Stomach (tissue), 9 donors: ENCODE results near the gene CNTNAP4. TPM values are rescaled to one million over a fixed set of nuclear protein-coding genes. Genes with fewer than 3 reads are reported as not detected.

Experiments used
- DNase-seq, 2 donors: peaks; one replicate each; pipeline versions ENCODE4 v3.0.0 to v3.0.0-alpha.2; 2013 to 2019
- H3K27ac ChIP-seq, 5 donors: fragments of 200-600 bp in 4 of 5; sonication (generic) in 4 of 5; one replicate each; pipeline ENCODE4 v1.5.1; 2013 to 2019; ENCODE audit warnings: mild to moderate bottlenecking in 1 of 5, moderate library complexity in 1 of 5
- H3K27me3 ChIP-seq, 3 donors: fragments of 200-600 bp; sonication (generic); one replicate each; pipeline ENCODE4 v1.5.1; 2017 to 2019; ENCODE audit warnings: mixed run types in 1 of 3
- H3K36me3 ChIP-seq, 4 donors: fragments of 200-600 bp; sonication (generic); 1 replicate in 3 of 4; 2 replicates in 1 of 4; pipeline ENCODE4 v1.5.1; 2016 to 2019
- H3K4me1 ChIP-seq, 4 donors: fragments of 200-600 bp; sonication (generic); one replicate each; pipeline ENCODE4 v1.5.1; 2016 to 2019
- H3K4me3 ChIP-seq, 4 donors: fragments of 200-600 bp; sonication (generic) in 3 of 4; one replicate each; pipeline ENCODE4 v1.5.1; 2016 to 2019; ENCODE audit warnings: mild to moderate bottlenecking in 1 of 4
- H3K9me3 ChIP-seq, 4 donors: fragments of 200-600 bp; sonication (generic); one replicate each; pipeline ENCODE4 v1.5.1; 2016 to 2019
- CTCF ChIP-seq, 7 experiments: fragments of 450-650 bp in 4 of 7; fragments of 200-600 bp in 3 of 7; sonication (generic) in 3 of 7; IDR thresholded peaks; one replicate each; pipeline ENCODE4 v1.5.1; 2016 to 2019; ENCODE audit warnings: antibody characterized with exemption in 7 of 7, control low read depth in 2 of 7, mild to moderate bottlenecking in 1 of 7
- EP300 ChIP-seq: sonication (generic); formaldehyde crosslinking; IDR thresholded peaks from one replicate; pipeline ENCODE4 v1.6.1; 2017; ENCODE audit warnings: antibody characterized with exemption
- POLR2A ChIP-seq, 4 donors: fragments of 450-650 bp; IDR thresholded peaks; one replicate each; pipeline ENCODE4 v1.6.1; 2016; ENCODE audit warnings: antibody characterized with exemption in 4 of 4, control low read depth in 2 of 4, mild to moderate bottlenecking in 1 of 4, moderate library complexity in 1 of 4
- POLR2AphosphoS5 ChIP-seq, 3 donors: sonication (generic); formaldehyde crosslinking; IDR thresholded peaks; one replicate each; pipeline ENCODE4 v1.6.1; 2016; ENCODE audit warnings: antibody characterized with exemption in 3 of 3
- WGBS, 5 donors: extraction: QIAGEN DNeasy Blood & Tissue Kit in 3 of 5; methylation state at CpG; one replicate each; pipeline versions ENCODE4 v1.1.5 to v1.1.7; 2013 to 2018; 5-methylcytosine and 5-hydroxymethylcytosine counted together
- intact Hi-C: fragments of 100-400 bp; cut with DNase I; formaldehyde crosslinking; loops from one replicate; pipeline ENCODE4 v1.15.1; 2023; ENCODE audit warnings: low total_unique reads
- polyA plus RNA-seq, 3 donors: library from polyadenylated mRNA; stranded (reverse); fragments of 200-250 nt; gene quantifications; one replicate each; pipeline ENCODE4 v1.2.3, GENCODE V29; 2013
- total RNA-seq, 5 donors: library from RNA; depleted of rRNA; stranded (reverse); fragments of >200 nt; gene quantifications; one replicate each; pipeline versions ENCODE4 v1.1.0 to v1.2.3, GENCODE V29; 2014 to 2016
- donor health status: healthy with polysubstance abuse.
- donor health status: Bipolar disorder and iron deficiency.
- donor health status: healthy.

The CNTNAP4 gene
- total and polyA plus RNA-seq, 8 donors, result 1.3 TPM; not detected in 7

GRCh38 chr16:76335180-76335974 is 58.2 kb downstream of the CNTNAP4 start:
- Histone ChIP-seq H3K4me3 (no peak overlapping the region), H3K9me3 (peaks cover 0 to 12% (median 8%) of the 10 kb centered on the region in 4 donors), H3K27ac (no peak overlapping the region), H3K36me3 (no peaks in the 10 kb centered on the region), H3K27me3 (no peaks in the 10 kb centered on the region), H3K4me1 (no peaks in the 10 kb centered on the region)
- no peak for DNase-seq
- 66 to 82% (median 70%) methylated on average over 3 of the region's 3 CpGs for WGBS, 5 donors
- intact Hi-C loops, result no loop called here
- no peak for TF ChIP-seq POLR2A (IDR thresholded peaks at IDR 0.05)
- TF ChIP-seq EP300, result no peak
- no peak for TF ChIP-seq POLR2AphosphoS5 (IDR thresholded peaks at IDR 0.05)
- no peak for TF ChIP-seq CTCF (IDR thresholded peaks at IDR 0.05)

GRCh38 chr16:76336112-76336511 is 58.9 kb downstream of the CNTNAP4 start:
- H3K4me3 ChIP-seq, result no peak overlapping the region
- H3K27ac ChIP-seq, result no peak overlapping the region
- no peaks in the 10 kb centered on the region for H3K4me1 ChIP-seq
- H3K9me3 ChIP-seq, result peaks cover 0 to 12% (median 8%) of the 10 kb centered on the region in 4 donors
- WGBS, 5 donors, result 52 to 76% (median 67%) methylated on average over 1 of the region's 1 CpG
- H3K27me3 ChIP-seq, result no peaks in the 10 kb centered on the region
- TF ChIP-seq CTCF (IDR thresholded peaks at IDR 0.05) (no peak), POLR2AphosphoS5 (IDR thresholded peaks at IDR 0.05) (no peak), POLR2A (IDR thresholded peaks at IDR 0.05) (no peak), EP300 (no peak)
- intact Hi-C loops, result no loop called here
- H3K36me3 ChIP-seq, result no peaks in the 10 kb centered on the region
- no peak for DNase-seq

- Histone ChIP-seq H3K9me3 (peaks cover 0 to 12% (median 8%) of the 10 kb centered on the region in 4 donors), H3K4me1 (no peaks in the 10 kb centered on the region), H3K36me3 (no peaks in the 10 kb centered on the region), H3K27me3 (no peaks in the 10 kb centered on the region), H3K4me3 (no peak overlapping the region), H3K27ac (no peak overlapping the region)
- DNase-seq, result no peak
- intact Hi-C loops, result no loop called here
- no peak for TF ChIP-seq CTCF (IDR thresholded peaks at IDR 0.05)
- TF ChIP-seq EP300, result no peak
- no peak for TF ChIP-seq POLR2A (IDR thresholded peaks at IDR 0.05)
- TF ChIP-seq POLR2AphosphoS5 (IDR thresholded peaks at IDR 0.05), result no peak
These were observed 61.3 kb downstream of the CNTNAP4 start for GRCh38 chr16:76338472-76338871.

- TF ChIP-seq CTCF (IDR thresholded peaks at IDR 0.05) (no peak), POLR2AphosphoS5 (IDR thresholded peaks at IDR 0.05) (no peak), POLR2A (IDR thresholded peaks at IDR 0.05) (no peak), EP300 (no peak)
- WGBS, 5 donors, result 46 to 59% (median 51%) methylated on average over 3 of the region's 3 CpGs
- intact Hi-C loops, result no loop called here
These were observed 66.6 kb downstream of the CNTNAP4 start for GRCh38 chr16:76343769-76344168.

More at GRCh38 chr16:76343769-76344168, 66.6 kb downstream of the CNTNAP4 start:
- no peak for DNase-seq
- no peaks in the 10 kb centered on the region for H3K4me1 ChIP-seq
- no peaks in the 10 kb centered on the region for H3K27me3 ChIP-seq
- H3K36me3 ChIP-seq, result no peaks in the 10 kb centered on the region
- no peak overlapping the region for H3K4me3 ChIP-seq
- H3K27ac ChIP-seq, result no peak overlapping the region
- H3K9me3 ChIP-seq, result no peaks in the 10 kb centered on the region
